KMS-11 (cell line): ENCODE data around the gene DENND5A.

Source experiments
- H2AFZ ChIP-seq: fragments of 200-600 bp; sonication (generic); 2 replicates; pipeline ENCODE4 v1.6.1; 2016; ENCODE audit warnings: antibody characterized with exemption, mixed run types, low read depth
- H3K27ac ChIP-seq: fragments of 200-600 bp; sonication (generic); 2 replicates; pipeline ENCODE4 v1.6.1; 2016; ENCODE audit warnings: mild to moderate bottlenecking, mixed run types
- H3K27me3 ChIP-seq: fragments of 200-600 bp; sonication (generic); 2 replicates; pipeline ENCODE4 v1.6.1; 2017; ENCODE audit warnings: mild to moderate bottlenecking, low read depth, mixed run types, moderate library complexity; ENCODE audit not compliant: insufficient read depth
- H3K36me3 ChIP-seq: fragments of 200-600 bp; sonication (generic); 2 replicates; pipeline ENCODE4 v1.6.1; 2017; ENCODE audit warnings: mild to moderate bottlenecking, mixed run types; ENCODE audit not compliant: insufficient read depth
- H3K4me1 ChIP-seq: fragments of 200-600 bp; sonication (generic); 2 replicates; pipeline ENCODE4 v1.6.1; 2016; ENCODE audit warnings: mild to moderate bottlenecking, low read depth, mixed run types; ENCODE audit not compliant: poor library complexity, severe bottlenecking
- H3K4me2 ChIP-seq: fragments of 200-600 bp; sonication (generic); 2 replicates; pipeline ENCODE4 v1.7.0; 2016; ENCODE audit warnings: mild to moderate bottlenecking, mixed run types
- H3K4me3 ChIP-seq: fragments of 200-600 bp; sonication (generic); IDR thresholded peaks from 2 replicates; pipeline ENCODE4 v1.6.1; 2017; ENCODE audit warnings: low read depth, low read length, mixed read lengths; ENCODE audit not compliant: insufficient read depth
- H3K79me2 ChIP-seq: fragments of 200-600 bp; sonication (generic); 2 replicates; pipeline ENCODE4 v1.6.1; 2016; ENCODE audit warnings: low read depth, mixed run types; ENCODE audit not compliant: insufficient read depth
- H3K9ac ChIP-seq: fragments of 200-600 bp; sonication (generic); 2 replicates; pipeline ENCODE4 v1.6.1; 2016; ENCODE audit warnings: mild to moderate bottlenecking, mixed run types
- H4K20me1 ChIP-seq: fragments of 200-600 bp; sonication (generic); 2 replicates; pipeline ENCODE4 v1.6.1; 2016; ENCODE audit warnings: mild to moderate bottlenecking, mixed run types; ENCODE audit not compliant: insufficient read depth
- CTCF ChIP-seq: fragments of 200-600 bp; sonication (generic); conservative IDR thresholded peaks from 2 replicates; pipeline ENCODE4 v1.6.1; 2017; ENCODE audit warnings: low read depth, mild to moderate bottlenecking, antibody characterized with exemption, low read length, moderate library complexity, mixed read lengths

DENND5A gene

GRCh38 chr11:9092072-9092471 lies 173.1 kb downstream of the DENND5A start:
- H3K27me3 ChIP-seq: no peaks in the 10 kb centered on the region
- no peak overlapping the region for H3K4me2 ChIP-seq
- TF ChIP-seq CTCF: no peak
- H4K20me1 ChIP-seq: no peaks in the 10 kb centered on the region
- no peaks in the 10 kb centered on the region for H3K4me1 ChIP-seq
- H3K27ac ChIP-seq: no peak overlapping the region
- H2AFZ ChIP-seq: no peak overlapping the region
- H3K36me3 ChIP-seq: no peaks in the 10 kb centered on the region
- no peak overlapping the region for H3K9ac ChIP-seq
- H3K79me2 ChIP-seq: no peaks in the 10 kb centered on the region
- H3K4me3 ChIP-seq: no peak overlapping the region

- Histone ChIP-seq H3K27ac (no peak within 1 kb of the TSS), H3K79me2 (no peaks in the 10 kb centered on the region), H3K4me3 (no peak within 1 kb of the TSS), H3K4me2 (no peak within 1 kb of the TSS), H3K36me3 (no peaks in the 10 kb centered on the region), H2AFZ (no peak within 1 kb of the TSS), H3K9ac (no peak within 1 kb of the TSS), H4K20me1 (no peaks in the 10 kb centered on the region), H3K27me3 (no peaks in the 10 kb centered on the region), H3K4me1 (no peaks in the 10 kb centered on the region)
- no peak for TF ChIP-seq CTCF
These were observed 173.9 kb downstream of the DENND5A start, which contains the start of gene SCUBE2 for GRCh38 chr11:9091044-9091922. Gene SCUBE2, minus strand, starts transcription at chr11:9091599. Its CDS starts 71 bp downstream, at chr11:9091528.

GRCh38 chr11:9090488-9091043 lies 174.6 kb downstream of the DENND5A start:
- Histone ChIP-seq H3K9ac (no peak overlapping the region), H3K36me3 (no peaks in the 10 kb centered on the region), H4K20me1 (no peaks in the 10 kb centered on the region), H3K4me2 (no peak overlapping the region), H3K79me2 (no peaks in the 10 kb centered on the region), H3K4me1 (no peaks in the 10 kb centered on the region), H2AFZ (no peak overlapping the region), H3K4me3 (no peak overlapping the region), H3K27ac (no peak overlapping the region), H3K27me3 (no peaks in the 10 kb centered on the region)
- TF ChIP-seq CTCF: no peak

- Histone ChIP-seq H3K27me3 (no peaks in the 10 kb centered on the region), H3K4me3 (no peak overlapping the region), H3K79me2 (no peaks in the 10 kb centered on the region), H3K4me1 (no peaks in the 10 kb centered on the region), H2AFZ (no peak overlapping the region), H3K4me2 (no peak overlapping the region), H3K27ac (no peak overlapping the region), H4K20me1 (no peaks in the 10 kb centered on the region), H3K9ac (no peak overlapping the region), H3K36me3 (no peaks in the 10 kb centered on the region)
- no peak for TF ChIP-seq CTCF
These were observed 175.5 kb downstream of the DENND5A start for GRCh38 chr11:9089636-9090035.
